Measurements from ENCODE around the gene CACNA1C.
A peak's percentile ranks its signal among the peaks of the same experiment; 100 is the strongest.

CACNA1C gene

DNA sequence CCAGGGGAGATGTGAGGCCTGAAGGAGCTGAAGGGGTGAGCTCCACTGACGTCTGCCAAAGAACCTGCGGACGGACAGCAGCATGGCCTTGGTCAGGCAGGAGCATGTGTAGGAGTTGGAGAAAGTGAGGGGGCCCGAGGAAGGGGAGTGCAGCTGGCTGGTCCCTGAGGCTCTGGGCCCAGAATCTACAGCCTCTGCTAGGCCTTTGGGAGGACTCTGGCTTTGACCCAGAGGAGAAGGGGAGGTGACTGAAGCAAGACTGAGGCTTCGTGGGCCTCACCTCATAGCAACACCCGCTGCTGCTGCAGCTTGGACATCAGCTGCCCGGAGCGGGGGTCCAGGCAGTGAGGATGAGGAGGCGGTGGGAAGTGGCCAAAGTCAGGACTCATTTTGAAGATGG, 525.4 kb downstream of the CACNA1C start:
- DNase-seq, result no peak

DNA sequence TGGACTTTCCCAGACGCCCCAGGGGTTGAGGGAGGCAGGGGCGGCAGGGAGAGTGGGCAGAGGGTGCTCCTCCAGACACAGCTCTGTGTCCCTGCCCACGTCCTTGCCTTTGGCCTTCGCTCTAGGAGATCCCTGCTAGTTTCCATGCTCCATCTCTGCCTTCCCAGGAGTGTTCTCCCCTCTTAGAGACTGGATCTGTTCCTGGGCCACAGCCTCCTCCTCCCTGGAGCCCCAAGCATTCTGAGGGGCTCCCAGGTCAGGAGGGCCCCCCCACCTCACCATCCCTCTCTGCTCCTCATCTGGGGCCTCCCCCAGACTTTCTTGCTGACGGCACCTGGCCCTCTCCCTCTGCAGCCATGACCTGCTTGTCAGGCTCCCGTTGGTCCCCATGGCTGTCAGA, 526.0 kb downstream of the CACNA1C start:
- no peak for DNase-seq

DNA sequence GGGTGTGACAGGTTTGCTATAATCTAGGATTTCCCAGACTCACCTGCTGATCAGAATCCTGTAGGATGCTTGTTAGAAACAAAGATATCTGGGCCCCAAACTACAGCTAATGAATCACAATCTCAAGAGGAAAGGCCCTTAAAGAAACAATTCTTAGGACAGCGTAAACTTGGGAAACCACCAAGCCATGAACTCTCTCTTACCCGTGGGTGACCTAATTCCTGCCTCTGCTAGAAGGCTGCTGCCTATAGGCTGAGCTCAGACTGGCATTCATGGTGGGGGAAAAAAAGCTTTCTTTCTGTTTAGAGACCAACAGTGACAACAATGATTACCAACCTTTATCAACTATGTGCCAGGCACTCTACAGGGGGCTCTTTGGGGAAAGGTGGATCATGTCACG, 528.0 kb downstream of the CACNA1C start:
- no peak for DNase-seq

DNA sequence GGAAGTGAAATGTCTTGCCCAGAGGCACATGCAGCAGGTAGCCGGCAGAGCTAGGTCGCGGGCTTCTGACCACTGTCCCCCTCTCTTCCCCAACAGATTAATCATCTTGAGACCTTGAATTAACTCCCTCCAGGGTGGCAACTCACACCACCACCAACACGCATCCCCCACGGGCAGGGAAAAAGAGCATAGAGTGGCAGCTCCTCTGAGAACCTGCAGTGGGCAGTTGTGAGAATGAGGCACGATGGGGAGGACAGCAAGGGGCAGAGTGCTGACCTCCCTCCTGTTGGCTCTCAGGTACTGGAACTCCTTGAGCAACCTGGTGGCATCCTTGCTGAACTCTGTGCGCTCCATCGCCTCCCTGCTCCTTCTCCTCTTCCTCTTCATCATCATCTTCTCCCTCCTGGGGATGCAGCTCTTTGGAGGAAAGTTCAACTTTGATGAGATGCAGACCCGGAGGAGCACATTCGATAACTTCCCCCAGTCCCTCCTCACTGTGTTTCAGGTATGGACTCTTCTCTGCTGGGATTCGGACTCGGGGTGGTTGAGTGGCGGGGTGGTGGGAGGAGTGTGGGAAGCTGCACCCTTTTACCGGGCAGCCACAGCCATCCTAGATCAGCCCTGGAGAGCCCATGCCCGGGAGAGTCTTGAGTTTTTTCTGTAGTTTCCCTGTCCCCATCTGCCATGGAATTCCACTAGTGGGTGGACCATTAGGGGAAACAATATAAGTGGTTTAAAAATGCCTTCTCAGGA, 528.7 kb downstream of the CACNA1C start:
- no peak for DNase-seq

DNA sequence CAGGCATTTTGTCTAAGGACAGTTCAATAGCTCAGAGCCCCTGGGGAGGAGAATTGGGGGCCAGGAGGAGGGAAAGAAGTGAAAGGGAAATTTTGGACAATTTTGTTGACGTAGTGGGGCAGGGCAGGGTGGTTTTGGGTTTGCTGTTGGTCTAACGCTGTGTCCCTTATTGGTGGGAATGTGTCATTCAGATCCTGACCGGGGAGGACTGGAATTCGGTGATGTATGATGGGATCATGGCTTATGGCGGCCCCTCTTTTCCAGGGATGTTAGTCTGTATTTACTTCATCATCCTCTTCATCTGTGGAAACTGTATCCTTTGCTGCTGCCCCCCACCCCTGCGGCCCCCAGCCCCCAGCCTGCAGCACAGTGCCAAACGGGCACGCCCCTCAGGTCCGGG, 529.8 kb downstream of the CACNA1C start:
- DNase-seq, result no peak

DNA sequence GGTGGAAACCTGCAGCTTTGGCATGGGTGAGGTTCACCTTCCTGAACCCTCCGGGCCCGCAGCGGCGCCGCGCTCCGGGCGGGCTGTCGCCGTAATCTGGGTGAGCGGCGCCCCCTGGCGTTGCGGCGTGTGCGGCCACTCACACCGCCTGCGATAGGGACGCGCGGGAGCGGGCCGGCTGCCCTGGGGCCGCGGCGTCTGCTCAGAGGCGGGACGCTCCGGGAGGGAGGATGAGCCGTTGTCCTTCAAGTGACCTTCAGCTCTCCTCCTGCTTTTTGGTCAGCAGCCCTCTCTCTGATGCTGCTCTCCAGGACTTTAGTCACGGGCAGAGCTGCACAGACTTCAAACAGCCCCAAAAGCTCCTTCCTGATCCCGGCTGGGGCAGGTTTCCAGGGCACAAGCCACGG, 530.3 kb downstream of the CACNA1C start:
- DNase-seq, result peak; percentile 70

DNA sequence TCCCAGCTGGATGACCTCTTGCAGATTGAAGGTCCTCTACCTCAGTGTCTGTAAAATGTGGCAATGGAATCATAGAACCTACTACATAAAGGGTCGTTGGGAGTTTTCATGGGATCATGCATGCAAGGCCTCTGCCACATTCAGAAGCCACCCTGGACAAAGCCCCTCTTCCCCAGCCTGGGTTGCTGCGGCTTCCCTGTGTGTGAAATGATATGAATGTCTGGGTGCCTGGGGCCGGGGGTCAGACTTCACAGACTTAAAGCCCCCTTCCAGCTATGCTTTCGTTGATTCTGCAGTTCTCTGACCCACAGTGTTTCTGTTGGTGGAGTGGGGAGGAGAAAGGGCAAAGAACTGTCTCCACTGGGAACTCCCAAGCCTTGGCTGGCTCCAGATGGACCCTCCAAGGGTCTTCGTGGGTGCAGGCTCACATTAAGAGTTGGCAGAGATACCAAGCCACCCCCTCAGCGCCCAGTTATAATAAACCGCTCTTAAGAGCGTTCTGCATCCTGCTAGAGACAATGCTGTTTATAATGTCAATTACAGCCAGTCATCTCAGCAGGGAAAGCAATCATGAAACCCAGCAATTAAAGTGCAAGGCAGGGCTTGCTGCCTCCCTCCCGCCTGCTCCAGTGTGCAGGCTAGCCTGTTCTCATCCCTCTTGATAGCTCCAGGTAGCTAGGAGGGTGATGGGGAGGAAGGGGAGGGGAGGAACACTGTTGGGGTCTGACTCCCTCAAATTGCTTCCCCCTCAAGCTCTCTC, 531.0 kb downstream of the CACNA1C start:
- peak; percentile 74 for DNase-seq

DNA sequence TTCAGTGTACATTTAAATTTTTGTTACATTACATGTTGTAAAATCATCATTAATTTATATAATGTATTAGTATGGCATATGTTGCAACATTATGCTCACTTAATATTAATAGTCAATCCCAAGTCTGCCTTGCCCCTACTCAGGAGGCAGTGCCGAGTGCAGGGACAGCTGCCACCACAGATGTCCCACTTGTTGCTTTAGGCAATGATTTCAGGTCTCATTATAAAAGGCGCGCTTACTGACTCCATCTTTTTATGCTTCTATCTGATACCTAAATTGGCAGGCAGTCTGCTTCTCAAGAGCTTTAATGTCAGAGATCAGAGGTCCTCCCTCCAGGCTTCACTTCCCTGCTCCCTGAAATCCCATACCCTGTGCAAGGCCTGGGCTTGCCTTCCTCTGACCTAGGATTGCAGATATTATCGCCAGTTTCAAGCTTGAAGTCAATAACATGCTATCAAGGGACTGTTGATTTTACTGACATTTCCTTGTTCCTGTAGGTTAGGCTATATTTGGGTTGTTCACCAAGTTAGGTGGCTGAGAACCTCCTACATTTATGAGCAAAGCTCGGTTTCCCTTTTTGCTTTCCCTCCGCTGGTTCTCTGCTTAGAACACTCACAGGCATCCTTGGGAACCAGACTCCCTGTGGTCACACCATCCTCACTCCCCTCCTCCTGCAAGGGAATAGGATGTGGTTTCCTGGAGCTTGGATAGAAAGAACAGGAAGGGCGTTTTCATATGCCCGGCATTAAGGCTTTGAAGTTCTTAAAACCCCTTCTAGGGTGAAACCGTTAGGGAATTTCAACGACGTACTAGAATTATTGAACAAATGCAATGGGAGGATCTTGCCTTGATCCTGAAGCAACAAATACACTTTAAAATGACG, 533.6 kb downstream of the CACNA1C start:
- peak; percentile 74 for DNase-seq

DNA sequence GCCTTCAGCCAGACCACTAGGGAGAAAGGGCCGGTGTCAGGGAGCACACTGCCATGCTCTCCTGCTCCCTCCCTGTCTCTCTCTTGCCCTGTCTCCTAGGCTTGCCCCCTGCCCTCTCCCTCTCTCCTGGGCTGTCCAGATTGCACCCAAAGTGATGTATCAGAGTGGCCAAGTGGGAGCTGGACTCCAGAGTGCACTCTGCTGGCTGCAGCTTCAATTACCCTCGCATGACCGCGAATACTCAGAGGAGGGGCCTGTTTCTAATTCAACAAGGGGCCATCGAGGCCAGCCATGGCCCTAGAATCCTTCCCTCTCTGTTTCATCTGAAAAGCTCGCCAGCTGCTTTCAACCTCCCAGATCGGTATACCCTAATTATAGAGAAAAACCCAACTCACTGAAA, 535.6 kb downstream of the CACNA1C start:
- DNase-seq, result no peak

DNA sequence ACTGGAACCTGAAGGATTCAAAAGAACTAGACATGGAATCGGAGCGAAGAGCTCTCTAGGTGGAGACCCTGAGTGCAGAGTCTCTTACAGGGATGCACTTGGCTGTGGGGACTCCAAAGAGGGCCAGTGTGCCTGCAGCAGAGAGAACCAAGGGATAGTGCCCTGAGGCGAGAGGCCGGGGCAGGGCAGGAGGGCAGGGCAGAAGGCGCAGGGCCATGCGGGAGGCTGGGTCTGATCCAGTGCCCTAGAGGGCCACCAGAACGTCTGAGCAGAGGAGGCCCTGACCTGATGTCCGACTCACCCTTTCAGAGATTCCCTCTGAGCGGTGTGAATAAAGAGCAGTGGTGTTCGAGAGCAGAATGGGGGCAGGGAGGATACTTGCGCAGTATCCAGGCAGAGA, 536.6 kb downstream of the CACNA1C start:
- no peak for DNase-seq

DNA sequence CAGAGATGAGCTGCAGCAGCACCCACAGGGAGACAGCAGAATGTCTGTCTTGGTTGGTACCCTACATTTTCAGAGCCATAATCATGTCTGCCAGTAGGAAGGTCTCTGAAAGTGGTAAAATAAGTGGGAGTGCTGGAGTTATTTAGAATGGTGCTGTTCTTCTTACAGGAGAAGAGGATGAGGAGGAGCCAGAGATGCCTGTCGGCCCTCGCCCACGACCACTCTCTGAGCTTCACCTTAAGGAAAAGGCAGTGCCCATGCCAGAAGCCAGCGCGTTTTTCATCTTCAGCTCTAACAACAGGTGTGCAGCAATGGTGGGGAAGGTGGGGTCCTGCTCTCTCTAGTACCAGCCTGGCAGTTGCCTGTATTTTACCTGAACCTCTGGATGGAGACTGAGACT, 540.3 kb downstream of the CACNA1C start:
- no peak for DNase-seq

DNA sequence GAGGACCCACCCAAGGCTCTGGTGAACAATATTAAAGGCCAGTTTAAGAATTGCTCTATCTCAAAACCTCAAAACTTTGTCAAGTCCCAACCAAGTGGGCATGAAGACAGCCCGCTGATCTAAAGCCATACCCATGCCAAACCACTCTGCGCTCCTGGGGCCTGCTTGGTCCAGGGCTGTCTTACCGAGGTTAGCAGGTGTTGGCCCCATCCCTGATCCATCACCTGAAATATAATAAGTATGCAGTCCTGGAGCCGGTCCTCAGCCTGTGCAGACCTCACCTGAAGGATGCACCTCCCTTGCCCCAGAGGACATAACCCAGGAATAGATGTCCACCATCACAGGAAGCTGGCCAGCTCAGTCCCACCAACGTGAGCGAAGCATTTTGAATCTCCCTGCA, 543.7 kb downstream of the CACNA1C start:
- DNase-seq, result no peak

DNA sequence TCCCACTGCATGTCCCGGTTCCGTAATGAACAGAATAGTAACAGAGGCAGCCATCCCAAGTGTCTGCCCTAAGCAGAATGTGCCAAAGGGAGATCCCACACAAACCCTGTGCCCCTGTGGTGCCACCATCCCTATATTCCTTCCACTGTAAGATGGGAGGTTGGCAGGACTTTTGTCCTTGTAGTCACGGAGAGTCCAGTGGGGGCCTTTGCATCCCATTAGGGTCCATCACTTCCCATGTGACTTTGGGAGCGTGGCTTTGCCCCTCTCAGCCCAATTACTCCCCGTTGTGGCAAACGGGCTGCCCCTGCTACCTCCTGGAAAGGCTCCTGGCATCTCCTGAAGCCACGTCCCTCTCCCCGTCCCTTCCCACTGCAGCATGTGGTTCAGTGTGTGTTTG, 552.5 kb downstream of the CACNA1C start:
- DNase-seq, result no peak

DNA sequence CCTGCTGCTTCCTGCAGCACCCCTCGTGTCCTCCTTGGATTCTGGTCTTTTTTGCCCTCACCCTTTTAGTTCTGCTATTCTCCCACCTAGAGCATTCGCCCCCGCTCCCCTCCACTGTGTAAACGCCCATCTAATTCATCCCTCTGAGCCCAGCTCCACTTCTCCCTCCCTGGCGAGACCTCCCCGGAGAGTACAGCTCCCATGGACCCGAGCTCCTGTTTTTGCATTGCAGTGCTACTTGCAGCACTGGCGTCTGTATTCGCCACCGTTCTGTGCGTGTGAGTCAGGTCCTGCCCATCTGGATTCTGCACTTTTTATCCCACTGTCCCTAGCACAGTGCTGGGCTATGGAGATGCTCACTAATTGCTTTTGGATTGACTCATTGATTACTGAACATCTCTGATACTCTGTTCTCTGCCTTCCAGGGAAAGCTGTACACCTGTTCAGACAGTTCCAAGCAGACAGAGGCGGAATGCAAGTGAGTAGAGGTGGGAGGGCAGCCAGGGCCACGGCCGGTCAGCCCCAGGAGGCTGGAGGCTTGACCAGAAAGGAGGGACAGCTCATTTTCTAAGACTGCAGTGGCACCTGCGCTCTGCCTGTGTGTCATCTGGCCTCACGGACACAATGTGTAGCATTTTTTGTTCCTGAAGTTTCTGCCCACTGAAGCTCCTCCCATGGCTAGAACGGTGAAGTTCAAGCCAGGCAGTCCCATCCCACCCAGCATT, 553.6 kb downstream of the CACNA1C start:
- DNase-seq, result no peak

DNA sequence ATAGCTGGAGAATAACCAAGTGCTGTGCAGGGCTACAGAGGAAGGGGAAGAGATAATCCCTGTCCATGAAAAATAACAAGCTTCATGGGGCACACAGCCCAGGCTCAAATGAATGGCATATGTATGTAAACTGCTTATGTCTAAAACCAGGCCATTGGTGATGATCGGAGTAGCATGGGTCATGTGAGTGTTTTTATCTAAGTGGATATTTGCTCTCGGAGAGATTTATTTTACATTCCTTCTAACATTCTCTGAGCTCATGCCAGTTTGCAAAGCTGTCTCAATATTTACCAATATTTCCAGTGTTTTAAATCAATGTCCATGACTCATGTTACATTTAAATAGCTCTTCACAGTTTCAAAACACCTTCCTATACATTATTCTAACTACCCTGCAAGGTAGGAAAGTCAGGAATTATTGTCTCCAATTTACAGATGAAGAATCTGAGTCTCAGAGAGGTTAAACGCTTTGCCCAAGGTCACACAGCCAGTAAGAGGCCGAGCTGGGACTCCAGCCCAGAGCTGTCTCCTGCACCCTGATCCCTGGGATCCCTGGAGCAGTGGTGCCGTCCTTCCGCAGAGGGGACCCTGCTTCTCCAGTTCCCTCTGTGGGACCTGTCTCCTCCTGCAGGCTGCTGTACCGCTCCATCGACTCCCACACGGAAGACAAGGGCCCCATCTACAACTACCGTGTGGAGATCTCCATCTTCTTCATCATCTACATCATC, 555.3 kb downstream of the CACNA1C start:
- no peak for DNase-seq

DNA sequence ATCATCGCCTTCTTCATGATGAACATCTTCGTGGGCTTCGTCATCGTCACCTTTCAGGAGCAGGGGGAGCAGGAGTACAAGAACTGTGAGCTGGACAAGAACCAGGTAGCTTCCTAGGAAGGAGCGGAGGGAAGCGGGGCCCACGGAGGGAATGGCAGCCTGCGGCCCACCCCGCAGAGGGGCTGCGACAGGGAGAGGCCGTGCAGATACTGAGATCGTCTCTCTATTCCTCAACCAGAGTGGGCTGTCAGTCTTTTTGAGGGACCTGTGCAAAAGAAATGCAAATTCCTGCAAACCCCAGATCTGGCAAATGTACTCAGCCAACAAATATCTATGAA, 555.8 kb downstream of the CACNA1C start:
- no peak for DNase-seq

DNA sequence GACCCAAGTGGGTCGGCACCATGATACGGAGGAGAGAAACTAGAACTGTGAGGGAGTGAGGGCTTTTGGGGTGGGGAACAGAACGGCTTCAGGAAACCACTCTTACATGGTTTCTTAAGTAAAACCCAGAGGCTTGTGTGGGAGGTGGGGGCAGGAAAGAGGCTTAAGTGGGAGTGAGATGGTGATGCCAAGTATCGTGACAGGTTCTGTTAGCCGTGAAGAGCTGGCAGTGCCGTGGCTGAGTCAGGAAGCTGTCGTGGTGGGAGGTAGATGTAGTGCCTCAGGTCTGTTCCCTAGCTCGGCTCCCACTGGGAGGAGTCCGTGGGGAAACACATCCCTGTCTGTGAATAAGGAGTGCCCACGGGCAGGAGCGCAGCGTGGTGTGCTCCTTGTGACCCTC, 556.2 kb downstream of the CACNA1C start:
- DNase-seq, result no peak

DNA sequence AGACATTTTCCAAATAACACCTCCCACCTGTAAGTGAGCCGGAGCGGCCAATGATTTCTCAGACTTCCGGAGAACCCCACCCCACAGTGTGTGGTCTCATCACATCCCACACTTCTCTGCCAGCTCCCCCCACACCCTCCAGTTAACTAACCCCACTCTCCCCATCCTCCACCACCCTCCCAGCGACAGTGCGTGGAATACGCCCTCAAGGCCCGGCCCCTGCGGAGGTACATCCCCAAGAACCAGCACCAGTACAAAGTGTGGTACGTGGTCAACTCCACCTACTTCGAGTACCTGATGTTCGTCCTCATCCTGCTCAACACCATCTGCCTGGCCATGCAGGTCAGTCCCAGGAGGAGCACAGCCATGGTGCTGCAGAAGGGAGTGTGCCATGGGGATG, 557.6 kb downstream of the CACNA1C start:
- DNase-seq, result no peak

DNA sequence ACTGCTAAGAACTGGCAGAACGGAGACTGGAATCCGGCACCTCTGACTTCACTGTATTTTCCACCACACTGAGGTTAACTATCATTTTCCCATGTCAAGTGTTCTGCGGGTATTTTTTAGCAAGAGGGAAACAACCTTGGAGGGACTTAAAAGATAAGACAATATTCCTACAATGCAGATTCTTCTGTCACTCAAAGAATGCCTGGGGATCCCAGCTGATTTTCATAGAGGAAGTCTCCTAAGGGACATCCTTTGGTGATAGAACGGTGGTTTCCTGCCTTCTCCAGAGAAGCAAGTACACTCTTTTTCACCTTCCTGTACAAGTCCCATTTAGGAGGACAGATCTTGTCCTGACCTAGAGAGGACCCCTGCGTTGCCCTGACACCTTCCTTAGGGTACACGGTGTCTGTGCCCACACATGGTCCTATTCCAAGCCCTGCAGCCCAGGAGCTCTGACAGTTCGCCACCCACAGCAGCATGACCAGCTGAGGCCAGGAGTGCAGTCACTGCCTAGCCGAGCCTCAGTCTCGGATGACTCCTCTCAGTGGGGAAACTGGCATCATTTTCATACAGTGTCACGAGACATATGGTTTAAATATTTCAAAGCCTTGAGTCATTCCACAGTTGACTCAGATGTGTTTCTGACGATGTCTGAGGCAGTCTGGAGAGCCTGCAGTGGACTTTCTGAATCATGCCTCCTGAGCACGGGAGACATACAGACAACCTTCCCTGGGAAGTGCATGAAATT, 560.7 kb downstream of the CACNA1C start:
- no peak for DNase-seq

DNA sequence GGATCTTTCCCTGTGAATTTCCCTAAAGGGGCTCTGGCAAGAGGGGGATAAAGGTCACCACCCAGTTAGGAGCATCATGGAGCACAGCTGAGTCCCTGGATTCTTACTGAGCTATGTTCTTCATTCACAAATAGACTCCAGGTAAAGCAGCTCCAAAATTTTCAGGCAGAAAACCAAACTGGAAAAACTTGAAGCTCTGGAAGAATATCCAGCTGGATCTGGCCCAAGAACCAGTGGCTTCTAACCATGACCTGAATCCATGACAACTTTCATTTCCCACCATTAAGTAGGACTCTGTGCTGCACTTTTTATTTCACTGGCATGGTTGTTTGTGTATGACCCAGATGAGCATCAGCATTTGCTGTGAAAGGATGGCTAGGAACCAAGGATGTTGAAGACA, 561.6 kb downstream of the CACNA1C start:
- no peak for DNase-seq

DNA sequence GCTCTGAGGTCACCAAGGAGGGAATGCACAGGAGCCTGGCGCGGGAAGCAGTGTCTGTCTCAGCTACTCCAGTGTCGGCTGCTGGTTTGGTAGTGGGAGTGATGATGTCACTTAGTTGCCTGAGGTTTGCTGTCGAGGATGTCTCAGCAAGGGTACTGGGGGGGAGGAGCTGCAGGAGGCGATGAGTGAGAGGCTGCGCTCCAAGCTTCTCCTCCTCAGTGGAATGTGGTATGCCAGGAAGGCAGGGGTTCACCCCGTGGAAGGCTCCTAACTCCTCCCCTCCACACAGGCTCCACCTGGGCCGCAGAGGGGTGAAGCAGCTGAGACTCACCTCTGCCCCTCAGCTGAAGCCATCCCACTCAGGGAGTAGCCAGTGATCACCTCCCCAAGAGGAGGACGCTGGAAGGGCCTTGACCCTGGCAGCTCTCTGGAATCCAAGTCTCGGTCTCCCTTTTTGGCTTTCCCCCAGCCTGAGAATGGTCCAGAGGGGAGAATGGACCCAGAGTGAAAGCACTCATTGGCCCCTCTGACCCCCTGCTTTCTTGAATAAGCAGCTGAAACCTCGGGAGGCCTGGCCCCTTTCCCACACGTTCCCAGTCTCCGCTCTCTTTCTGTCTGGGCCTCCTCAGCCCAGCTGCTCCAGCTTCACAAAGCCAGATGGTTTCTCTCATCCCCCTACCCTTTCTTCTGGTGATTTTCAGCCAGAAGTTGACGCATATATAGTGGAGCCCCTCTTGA, 563.0 kb downstream of the CACNA1C start:
- no peak for DNase-seq
